HepG2 (cell line): ENCODE measurements around the gene ATN1. TPM values are rescaled to one million over a fixed set of nuclear protein-coding genes. Genes with fewer than 3 reads are reported as not detected.

Source experiments
- ATAC-seq: fragments of 200-7000 bp; cut with Tn5 transposase; 3 replicates; pipeline ENCODE4 v1.9.1; 2020; ENCODE audit warnings: mild to moderate bottlenecking, moderate library complexity
- BruUV-seq: library from RNA; stranded (reverse); fragments of 400-500 nt; replicated peaks from 2 replicates; lab custom pipeline; 2021; lab: Mats Ljungman, UMichigan
- CTCF ChIA-PET: fragments of 300-600 bp; formaldehyde crosslinking; extraction: SDS; loops from one replicate; lab custom pipeline; 2021; ENCODE audit warnings: low total read pairs, inconsistent platforms, low intra/inter-chr PET ratio; lab: Yijun Ruan, JAX
- POLR2A ChIA-PET: fragments of 350-600 bp; sonication (Branson Sonifier 250); formaldehyde crosslinking; loops from one replicate; lab custom pipeline; 2020; ENCODE audit warnings: antibody characterized with exemption, inconsistent platforms; lab: Yijun Ruan, JAX
- DNase-seq: peaks from one replicate; pipeline ENCODE4 v3.0.0-alpha.2; 2015; ENCODE audit warnings: low spot score
- FAIRE-seq: peaks from 3 replicates; lab custom pipeline; 2011; peaks lifted over from hg19 to GRCh38; lab: Jason Lieb, UNC
- H2AFZ ChIP-seq: one replicate; pipeline ENCODE4 v1.6.1; 2011; ENCODE audit warnings: low read length, inconsistent platforms
- H3K27ac ChIP-seq: fragments of 300-600 bp; 3 replicates; pipeline ENCODE4 v1.8.0; 2011; ENCODE audit warnings: mixed run types, mild to moderate bottlenecking, mixed read lengths, low read length, inconsistent platforms; ENCODE audit not compliant: insufficient read depth; ENCODE audit errors: extremely low read length
- H3K27me3 ChIP-seq, 2 experiments: fragments of 200-600 bp in 1 of 2; 2 replicates in 1 of 2; 3 replicates in 1 of 2; pipeline versions ENCODE4 v1.6.0 to v1.8.0; 2011; ENCODE audit warnings: low read length in 2 of 2, mild to moderate bottlenecking in 2 of 2, moderate library complexity in 2 of 2, inconsistent platforms in 1 of 2; ENCODE audit not compliant: insufficient read depth in 2 of 2, control insufficient read depth in 1 of 2
- H3K36me3 ChIP-seq, 2 experiments: fragments of 200-600 bp in 1 of 2; replicated peaks in 1 of 2; 2 replicates in 1 of 2; 3 replicates in 1 of 2; pipeline versions ENCODE4 v1.5.1 to v1.8.0; 2011; ENCODE audit warnings: low read length in 2 of 2, inconsistent platforms in 1 of 2; ENCODE audit not compliant: insufficient read depth in 2 of 2, control insufficient read depth in 1 of 2
- H3K4me1 ChIP-seq: 2 replicates; pipeline ENCODE4 v1.5.1; 2012; ENCODE audit warnings: low read length, inconsistent platforms; ENCODE audit not compliant: insufficient read depth
- H3K4me2 ChIP-seq: 2 replicates; pipeline ENCODE4 v1.6.0; 2011; ENCODE audit warnings: low read depth, low read length, inconsistent platforms
- H3K4me3 ChIP-seq, 3 experiments: fragments of 200-600 bp in 1 of 3; sonication (generic), shearing (Covaris generic) in 1 of 3; replicated peaks in 1 of 3; 2 replicates each; pipeline ENCODE4 v1.5.1; 2011 to 2016; ENCODE audit warnings: low read length in 3 of 3, inconsistent platforms in 2 of 3, low read depth in 2 of 3, mild to moderate bottlenecking in 2 of 3, control low read depth in 1 of 3, mixed read lengths in 1 of 3; ENCODE audit not compliant: insufficient read depth in 1 of 3
- H3K79me2 ChIP-seq: one replicate; pipeline ENCODE4 v1.6.1; 2011; ENCODE audit warnings: low read length, inconsistent platforms; ENCODE audit not compliant: insufficient read depth
- H3K9ac ChIP-seq: 2 replicates; pipeline ENCODE4 v1.6.0; 2011; ENCODE audit warnings: mild to moderate bottlenecking, low read depth, low read length, inconsistent platforms; ENCODE audit not compliant: insufficient read depth
- H3K9me3 ChIP-seq: 2 replicates; pipeline ENCODE4 v1.5.1; 2012; ENCODE audit warnings: mild to moderate bottlenecking, low read length
- H4K20me1 ChIP-seq: 2 replicates; pipeline ENCODE4 v1.6.0; 2011; ENCODE audit warnings: inconsistent platforms, mild to moderate bottlenecking, low read length, moderate library complexity; ENCODE audit not compliant: insufficient read depth
- ATRX ChIP-seq: sonication (generic); formaldehyde crosslinking; IDR thresholded peaks from 2 replicates; pipeline ENCODE4 v1.4.0; 2020; ENCODE audit warnings: missing genetic modification reagents, borderline replicate concordance
- CBFB ChIP-seq: sonication (generic); formaldehyde crosslinking; IDR thresholded peaks from 2 replicates; pipeline ENCODE4 v1.4.0; 2020; ENCODE audit warnings: missing genetic modification reagents
- E2F5 ChIP-seq: sonication (generic); formaldehyde crosslinking; conservative IDR thresholded peaks from 2 replicates; pipeline ENCODE4 v1.4.0; 2020; ENCODE audit warnings: missing genetic modification reagents
- GABPA ChIP-seq, 2 experiments: IDR thresholded peaks; 2 replicates each; pipeline ENCODE4 v1.6.1; 2011 to 2016; ENCODE audit warnings: low read depth in 2 of 2, low read length in 1 of 2, missing biosample characterization in 1 of 2, missing genetic modification characterization in 1 of 2
- GATAD2A ChIP-seq: IDR thresholded peaks from 2 replicates; pipeline ENCODE4 v1.6.1; 2016
- MED8 ChIP-seq: sonication (generic); formaldehyde crosslinking; IDR thresholded peaks from 2 replicates; pipeline ENCODE4 v1.8.1; 2023; ENCODE audit warnings: mild to moderate bottlenecking, missing genetic modification reagents; ENCODE audit not compliant: insufficient replicate concordance
- NFE2 ChIP-seq: sonication (generic); formaldehyde crosslinking; IDR thresholded peaks from 2 replicates; pipeline ENCODE4 v1.4.0; 2020; ENCODE audit warnings: missing genetic modification reagents
- NFE2L2 ChIP-seq: fragments of 150-350 bp; IDR thresholded peaks from 2 replicates; pipeline ENCODE4 v1.6.1; 2014; ENCODE audit warnings: low read length
- NR2F6 ChIP-seq, 2 experiments: IDR thresholded peaks; 2 replicates each; pipeline ENCODE4 v1.6.1; 2016; ENCODE audit warnings: antibody characterized with exemption in 1 of 2, mild to moderate bottlenecking in 1 of 2
- PHF21A ChIP-seq: sonication (generic); formaldehyde crosslinking; IDR thresholded peaks from 2 replicates; pipeline ENCODE4 v1.5.0; 2020; ENCODE audit warnings: mild to moderate bottlenecking, missing genetic modification reagents
- POLR2AphosphoS5 ChIP-seq: IDR thresholded peaks from 2 replicates; pipeline ENCODE4 v1.6.1; 2012; ENCODE audit warnings: low read depth, low read length
- RFXAP ChIP-seq: sonication (generic); formaldehyde crosslinking; IDR thresholded peaks from 2 replicates; pipeline ENCODE4 v1.4.0; 2020; ENCODE audit warnings: missing genetic modification reagents, borderline replicate concordance
- TAF1 ChIP-seq: sonication (generic); formaldehyde crosslinking; IDR thresholded peaks from 2 replicates; pipeline ENCODE4 v1.4.0; 2020; ENCODE audit warnings: missing genetic modification reagents
- THRA ChIP-seq: sonication (generic); formaldehyde crosslinking; IDR thresholded peaks from 2 replicates; pipeline ENCODE4 v1.4.0; 2020; ENCODE audit warnings: missing genetic modification reagents, borderline replicate concordance
- ZNF781 ChIP-seq: sonication (generic); formaldehyde crosslinking; IDR thresholded peaks from 2 replicates; pipeline ENCODE4 v1.5.1; 2020; ENCODE audit warnings: borderline replicate concordance, mild to moderate bottlenecking, missing genetic modification reagents; ENCODE audit errors: not compliant biosample characterization
- ZNF800 ChIP-seq: sonication (generic); formaldehyde crosslinking; IDR thresholded peaks from 2 replicates; pipeline ENCODE4 v1.4.0; 2020; ENCODE audit warnings: missing genetic modification reagents
- WGBS: methylation state at CpG from one replicate; pipeline ENCODE4 v1.1.6; 2017; ENCODE audit warnings: low lambda C conversion rate; 5-methylcytosine and 5-hydroxymethylcytosine counted together
- in situ Hi-C: cut with HindIII; loops from 2 replicates; pipeline ENCODE4 v1.10.0; 2017; ENCODE audit warnings: low pct_unique_long_range_greater_than_20kb; ENCODE audit not compliant: extremely low pct_ligation_motif_present
- intact Hi-C: fragments of 100-400 bp; cut with micrococcal nuclease; formaldehyde crosslinking; loops from one replicate; pipeline ENCODE4 v1.10.0; 2022; ENCODE audit not compliant: unreplicated experiment
- polyA plus RNA-seq, 8 experiments: library from polyadenylated mRNA; depleted of rRNA in 3 of 8; stranded (reverse) in 7 of 8; unstranded in 1 of 8; fragments of >200 nt; fragmentation: Illumina TruSeq in 4 of 8; extraction: Trizol in 4 of 8; gene quantifications; 2 replicates each; pipeline versions ENCODE4 v1.2.1 to v1.2.3, GENCODE V29; 2011 to 2016; ENCODE audit warnings: low read depth in 4 of 8, missing spikeins in 1 of 8, mixed read lengths in 1 of 8; ENCODE audit not compliant: insufficient read depth in 1 of 8
- total RNA-seq, 5 experiments: library from RNA; depleted of rRNA; stranded (reverse); fragments of >200 nt; fragmentation: Illumina TruSeq; extraction: Trizol; gene quantifications; 2 replicates each; pipeline ENCODE4 v1.2.3, GENCODE V29; 2016; ENCODE audit warnings: low read depth in 1 of 5
- TF ChIP-seq, protein P1 (sequence below): sonication (generic); formaldehyde crosslinking; IDR thresholded peaks from 2 replicates; pipeline ENCODE4 v1.5.0; 2020; ENCODE audit warnings: mild to moderate bottlenecking, missing genetic modification reagents, moderate library complexity

The ATN1 gene
- total and polyA plus RNA-seq, 2 of the 13 experiments (the other 11 are each of a cell fraction or from before 2014, with no cell fraction given) = 2.1 to 8.6 TPM

DNA sequence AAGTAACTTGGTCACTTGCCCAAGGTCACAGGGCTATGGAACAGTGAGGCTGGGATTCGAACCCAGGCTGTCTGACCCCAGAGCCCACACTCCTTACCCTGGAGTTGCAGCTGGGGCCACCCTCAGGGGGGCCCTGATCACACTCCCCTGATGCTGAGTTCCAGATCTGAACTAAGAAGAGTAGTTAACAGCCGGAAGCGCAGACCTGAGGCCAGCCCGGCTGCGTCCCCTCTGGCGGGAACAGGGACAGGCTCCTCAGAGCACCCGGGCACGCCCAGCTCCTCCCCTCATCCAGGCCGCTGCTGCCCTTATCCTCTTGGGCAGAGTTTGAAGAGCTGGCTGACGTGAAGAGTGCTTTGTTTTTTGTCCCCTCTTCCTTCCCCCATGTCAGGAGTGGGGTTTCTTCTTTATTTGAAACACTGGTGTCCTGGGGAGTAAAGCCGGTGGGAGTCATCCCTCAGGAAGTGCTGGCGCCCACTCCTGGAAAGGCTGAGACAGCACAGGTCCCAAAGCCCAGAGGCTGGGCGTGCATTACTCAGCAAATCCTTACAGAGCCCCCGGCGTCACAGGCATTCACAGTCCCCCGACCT, 34.0 kb downstream of the ATN1 start:
- peaks cover 39% of the 10 kb centered on the region for H3K4me1 ChIP-seq
- peak overlapping the region; percentile 94 for H3K4me2 ChIP-seq
- POLR2A ChIA-PET = interaction anchor here (0.7 to 8.0 kb wide), 12 partner anchors 16 to 146 kb away, joined by 3 to 180 read pairs (median 4); partner anchors contain the start of genes C12orf57, LPCAT3, RNU7-1 and SPSB2
- H3K9me3 ChIP-seq = no peaks in the 10 kb centered on the region
- WGBS = 0% methylated on average over 9 of the region's 16 CpGs
- H3K9ac ChIP-seq = peak overlapping the region; percentile 77
- peak overlapping the region; percentile 94 for H2AFZ ChIP-seq
- H4K20me1 ChIP-seq = no peaks in the 10 kb centered on the region
- intact Hi-C loops (loop anchor here (1.0 kb wide), 1 partner anchor 15 kb away; no protein-coding TSS in a partner anchor), in situ Hi-C loops (no loop called here)
- peak; percentile 85 for ATAC-seq
- no peaks in the 10 kb centered on the region for H3K79me2 ChIP-seq
- H3K27ac ChIP-seq = peak overlapping the region; percentile 76
- H3K36me3 ChIP-seq = peaks cover 8 to 16% of the 10 kb centered on the region in 2 experiments
- CTCF ChIA-PET = interaction anchor here (1.3 to 1.7 kb wide), 3 partner anchors 15 to 93 kb away, joined by 3 to 11 read pairs (median 5); partner anchors contain the start of genes C12orf57 and RNU7-1
- DNase-seq = peak; percentile 81
- no TSS peak for BruUV-seq
- H3K27me3 ChIP-seq = no peaks in the 10 kb centered on the region
- H3K4me3 ChIP-seq = peak overlapping the region; percentile 41 to 74 (median 54); a peak in 5 of 6 replicates
- peak; percentile 64 for FAIRE-seq
- peak; percentile 13; the same call in 1 of the 2 replicates for TF ChIP-seq GABPA (IDR thresholded peaks at IDR 0.05; ENCODE audit: low read depth, low read length)
- TF ChIP-seq GABPA (CRISPR knock-in tag; IDR thresholded peaks at IDR 0.05; ENCODE audit: low read depth) = peak; percentile 80
- TF ChIP-seq ZNF781 (CRISPR knock-in tag) = no peak
- no peak for TF ChIP-seq ATRX (CRISPR knock-in tag)
- TF ChIP-seq MED8 (CRISPR knock-in tag) = peak; percentile 20
- TF ChIP-seq POLR2AphosphoS5 = 0 out of 2 replicates have a peak, but pooled peaks have one; percentile 34
- TF ChIP-seq PHF21A (CRISPR knock-in tag) = peak; percentile 21; the same call in 1 of the 2 replicates
- TF ChIP-seq GATAD2A = peak; percentile 42; the same call in 1 of the 2 replicates
- TF ChIP-seq TAF1 (CRISPR knock-in tag) = peak; percentile 26; the same call in 1 of the 2 replicates
- 0 out of 2 replicates have a peak, but pooled peaks have one; percentile 34 for TF ChIP-seq CBFB (CRISPR knock-in tag)
- peak; percentile 88 for TF ChIP-seq NFE2L2
- 0 out of 2 replicates have a peak, but pooled peaks have one; percentile 20 for TF ChIP-seq RFXAP
- no peak for TF ChIP-seq ZNF800 (CRISPR knock-in tag)
- TF ChIP-seq THRA (CRISPR knock-in tag) = 0 out of 2 replicates have a peak, but pooled peaks have one; percentile 9
- no peak for TF ChIP-seq E2F5 (CRISPR knock-in tag)
- TF ChIP-seq NR2F6 (IDR thresholded peaks at IDR 0.05) = peak; percentile 29; the same call in 1 of the 2 replicates
- no peak for TF ChIP-seq NR2F6 (CRISPR knock-in tag; IDR thresholded peaks at IDR 0.05)
- TF ChIP-seq, protein P1, sequence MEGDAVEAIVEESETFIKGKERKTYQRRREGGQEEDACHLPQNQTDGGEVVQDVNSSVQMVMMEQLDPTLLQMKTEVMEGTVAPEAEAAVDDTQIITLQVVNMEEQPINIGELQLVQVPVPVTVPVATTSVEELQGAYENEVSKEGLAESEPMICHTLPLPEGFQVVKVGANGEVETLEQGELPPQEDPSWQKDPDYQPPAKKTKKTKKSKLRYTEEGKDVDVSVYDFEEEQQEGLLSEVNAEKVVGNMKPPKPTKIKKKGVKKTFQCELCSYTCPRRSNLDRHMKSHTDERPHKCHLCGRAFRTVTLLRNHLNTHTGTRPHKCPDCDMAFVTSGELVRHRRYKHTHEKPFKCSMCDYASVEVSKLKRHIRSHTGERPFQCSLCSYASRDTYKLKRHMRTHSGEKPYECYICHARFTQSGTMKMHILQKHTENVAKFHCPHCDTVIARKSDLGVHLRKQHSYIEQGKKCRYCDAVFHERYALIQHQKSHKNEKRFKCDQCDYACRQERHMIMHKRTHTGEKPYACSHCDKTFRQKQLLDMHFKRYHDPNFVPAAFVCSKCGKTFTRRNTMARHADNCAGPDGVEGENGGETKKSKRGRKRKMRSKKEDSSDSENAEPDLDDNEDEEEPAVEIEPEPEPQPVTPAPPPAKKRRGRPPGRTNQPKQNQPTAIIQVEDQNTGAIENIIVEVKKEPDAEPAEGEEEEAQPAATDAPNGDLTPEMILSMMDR (CRISPR knock-in tag) = peak; percentile 81
- TF ChIP-seq NFE2 (CRISPR knock-in tag) = peak; percentile 87; the same call in 1 of the 2 replicates
